Measurements from ENCODE around the gene PTPN11.

- TF ChIP-seq CTCF (IDR thresholded peaks at IDR 0.05; ENCODE audit: borderline replicate concordance, extremely low read depth, low read length, poor library complexity, severe bottlenecking) (no peak), EZH2 (IDR thresholded peaks at IDR 0.05; ENCODE audit: borderline replicate concordance, low read depth, low read length, severe bottlenecking) (no peak)
Observed at GRCh38 chr12:112496496-112496895, 77.7 kb downstream of the PTPN11 start.

Data from DND-41 (cell line).